ENCODE measurements around the gene USP32. TPM values are rescaled to one million over a fixed set of nuclear protein-coding genes. Genes with fewer than 3 reads are reported as not detected.

USP32 gene
- total RNA-seq, 4 donors from 2014 or later = 56.3 to 72.0 (median 60.9) TPM

- no peak for DNase-seq (ENCODE audit: low spot score in 2 of 2)
- H3K4me3 ChIP-seq (ENCODE audit: low read depth, poor library complexity, severe bottlenecking) = no peak overlapping the region
- 93 to 96% methylated on average over 13 of the region's 13 CpGs for WGBS, 2 donors
- TF ChIP-seq CTCF (IDR thresholded peaks at IDR 0.05) (no peak), POLR2A (IDR thresholded peaks at IDR 0.05) (no peak)
- intact Hi-C loops (cut with DNase I; ENCODE audit: low total_unique reads) = no loop called here
These were observed 66.0 kb downstream of the USP32 start for GRCh38 chr17:60325730-60326524.

- intact Hi-C loops (cut with DNase I; ENCODE audit: low total_unique reads) = no loop called here
- no peak for DNase-seq (ENCODE audit: low spot score in 2 of 2)
- no peak for TF ChIP-seq POLR2A (IDR thresholded peaks at IDR 0.05)
- WGBS, 2 donors = 92 to 93% methylated on average over 1 of the region's 1 CpG
- H3K4me3 ChIP-seq (ENCODE audit: low read depth, poor library complexity, severe bottlenecking) = no peak overlapping the region
These were observed 68.2 kb downstream of the USP32 start for GRCh38 chr17:60323754-60324153.

GRCh38 chr17:60322056-60322387 lies 69.9 kb downstream of the USP32 start:
- intact Hi-C loops (cut with DNase I; ENCODE audit: low total_unique reads) = no loop called here
- DNase-seq (ENCODE audit: low spot score in 2 of 2) = no peak
- no peak for TF ChIP-seq CTCF (IDR thresholded peaks at IDR 0.05)
- TF ChIP-seq POLR2A (IDR thresholded peaks at IDR 0.05) = no peak
- H3K4me3 ChIP-seq (ENCODE audit: low read depth, poor library complexity, severe bottlenecking) = no peak overlapping the region
- 68 to 70% methylated on average over 2 of the region's 2 CpGs for WGBS, 2 donors

- no peak overlapping the region for H3K4me3 ChIP-seq (ENCODE audit: low read depth, poor library complexity, severe bottlenecking)
- DNase-seq (ENCODE audit: low spot score in 2 of 2) = no peak
- 83 to 88% methylated on average over 4 of the region's 4 CpGs for WGBS, 2 donors
- no peak for TF ChIP-seq POLR2A (IDR thresholded peaks at IDR 0.05)
- no peak for TF ChIP-seq CTCF (IDR thresholded peaks at IDR 0.05)
- intact Hi-C loops (cut with DNase I; ENCODE audit: low total_unique reads) = no loop called here
These were observed 70.4 kb downstream of the USP32 start for GRCh38 chr17:60321336-60322055.

- TF ChIP-seq POLR2A (IDR thresholded peaks at IDR 0.05) (no peak), CTCF (IDR thresholded peaks at IDR 0.05) (no peak)
- 93 to 96% methylated on average over 5 of the region's 5 CpGs for WGBS, 2 donors
- no peak overlapping the region for H3K4me3 ChIP-seq (ENCODE audit: low read depth, poor library complexity, severe bottlenecking)
- no peak for DNase-seq (ENCODE audit: low spot score in 2 of 2)
- intact Hi-C loops (cut with DNase I; ENCODE audit: low total_unique reads) = no loop called here
These were observed 73.1 kb downstream of the USP32 start for GRCh38 chr17:60318830-60319229.

GRCh38 chr17:60318326-60318725 lies 73.6 kb downstream of the USP32 start:
- TF ChIP-seq POLR2A (IDR thresholded peaks at IDR 0.05) (no peak), CTCF (IDR thresholded peaks at IDR 0.05) (no peak)
- no peak for DNase-seq (ENCODE audit: low spot score in 2 of 2)
- intact Hi-C loops (cut with DNase I; ENCODE audit: low total_unique reads) = no loop called here
- no peak overlapping the region for H3K4me3 ChIP-seq (ENCODE audit: low read depth, poor library complexity, severe bottlenecking)
